NCI-H446 (cell line): ENCODE results near the gene PCDHGA10.
A peak's percentile ranks its signal among the peaks of the same experiment; 100 is the strongest.
"Not testable (repeated sequence)": the region's sequence is repeated elsewhere in the genome, so short reads cannot be mapped to it uniquely, and the experiment has no call there.

Source experiments
- DNase-seq, 2 experiments: peaks; one replicate each; lab custom pipeline; 2025; lab: John Stamatoyannopoulos, UW

The PCDHGA10 gene

DNA sequence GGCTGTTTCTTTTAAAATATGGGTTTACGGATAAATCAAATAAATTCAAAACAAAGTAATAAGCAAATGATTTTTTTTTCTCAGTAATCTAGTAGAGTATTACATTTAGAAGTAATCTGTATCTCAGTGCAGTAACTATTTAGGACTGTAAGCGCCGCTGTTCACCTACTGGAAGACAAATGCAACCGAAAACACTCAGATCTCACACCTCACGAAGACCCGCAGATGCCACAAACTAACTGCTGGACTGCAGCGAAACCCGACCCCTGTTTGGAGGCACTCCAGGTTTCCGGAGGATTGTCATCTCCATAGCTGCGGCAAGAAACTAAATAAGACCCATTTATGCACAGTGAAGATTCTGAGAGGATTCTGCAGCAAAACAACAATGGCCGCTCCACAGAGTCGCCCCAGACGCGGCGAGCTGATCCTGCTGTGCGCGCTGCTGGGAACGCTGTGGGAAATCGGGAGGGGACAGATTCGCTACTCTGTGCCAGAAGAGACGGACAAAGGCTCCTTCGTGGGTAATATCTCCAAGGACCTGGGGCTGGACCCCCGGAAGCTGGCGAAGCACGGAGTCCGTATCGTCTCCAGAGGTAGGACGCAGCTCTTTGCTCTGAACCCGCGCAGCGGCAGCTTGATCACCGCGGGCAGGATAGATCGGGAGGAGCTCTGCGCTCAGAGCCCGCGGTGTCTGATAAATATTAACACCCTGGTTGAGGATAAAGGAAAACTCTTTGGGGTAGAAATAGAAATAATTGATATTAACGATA, 20.2 kb upstream of the PCDHGA10 start, which contains the start of gene PCDHGA8:
Gene PCDHGA8, plus strand, starts transcription at position 205 of the 770 bp plus-strand sequence. Its CDS starts 181 bp downstream, at position 386.
- peak in 1 of 2 experiments; percentile 21 for DNase-seq

DNA sequence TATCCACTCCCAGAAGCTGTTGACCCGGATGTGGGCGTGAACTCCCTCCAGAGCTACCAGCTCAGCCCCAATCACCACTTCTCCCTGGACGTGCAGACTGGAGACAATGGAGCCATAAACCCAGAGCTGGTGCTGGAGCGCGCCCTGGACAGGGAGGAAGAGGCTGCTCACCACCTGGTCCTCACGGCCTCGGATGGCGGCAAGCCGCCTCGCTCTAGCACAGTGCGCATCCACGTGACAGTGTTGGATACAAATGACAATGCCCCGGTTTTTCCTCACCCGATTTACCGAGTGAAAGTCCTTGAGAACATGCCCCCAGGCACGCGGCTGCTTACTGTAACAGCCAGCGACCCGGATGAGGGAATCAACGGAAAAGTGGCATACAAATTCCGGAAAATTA, 19.5 kb upstream of the PCDHGA10 start:
- DNase-seq, result no peak

DNA sequence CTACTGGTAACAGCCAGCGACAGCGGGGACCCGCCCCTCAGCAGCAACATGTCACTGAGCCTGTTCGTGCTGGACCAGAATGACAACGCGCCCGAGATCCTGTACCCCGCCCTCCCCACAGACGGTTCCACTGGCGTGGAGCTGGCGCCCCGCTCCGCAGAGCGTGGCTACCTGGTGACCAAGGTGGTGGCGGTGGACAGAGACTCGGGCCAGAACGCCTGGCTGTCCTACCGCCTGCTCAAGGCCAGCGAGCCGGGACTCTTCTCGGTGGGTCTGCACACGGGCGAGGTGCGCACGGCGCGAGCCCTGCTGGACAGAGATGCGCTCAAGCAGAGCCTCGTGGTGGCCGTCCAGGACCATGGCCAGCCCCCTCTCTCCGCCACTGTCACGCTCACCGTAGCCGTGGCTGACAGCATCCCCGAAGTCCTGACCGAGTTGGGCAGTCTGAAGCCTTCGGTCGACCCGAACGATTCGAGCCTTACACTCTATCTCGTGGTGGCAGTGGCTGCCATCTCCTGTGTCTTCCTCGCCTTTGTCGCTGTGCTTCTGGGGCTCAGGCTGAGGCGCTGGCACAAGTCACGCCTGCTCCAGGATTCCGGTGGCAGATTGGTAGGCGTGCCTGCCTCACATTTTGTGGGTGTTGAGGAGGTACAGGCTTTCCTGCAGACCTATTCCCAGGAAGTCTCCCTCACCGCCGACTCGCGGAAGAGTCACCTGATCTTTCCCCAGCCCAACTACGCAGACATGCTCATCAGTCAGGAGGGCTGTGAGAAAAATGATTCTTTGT, 18.2 kb upstream of the PCDHGA10 start:
- not testable (repeated sequence) for DNase-seq

DNA sequence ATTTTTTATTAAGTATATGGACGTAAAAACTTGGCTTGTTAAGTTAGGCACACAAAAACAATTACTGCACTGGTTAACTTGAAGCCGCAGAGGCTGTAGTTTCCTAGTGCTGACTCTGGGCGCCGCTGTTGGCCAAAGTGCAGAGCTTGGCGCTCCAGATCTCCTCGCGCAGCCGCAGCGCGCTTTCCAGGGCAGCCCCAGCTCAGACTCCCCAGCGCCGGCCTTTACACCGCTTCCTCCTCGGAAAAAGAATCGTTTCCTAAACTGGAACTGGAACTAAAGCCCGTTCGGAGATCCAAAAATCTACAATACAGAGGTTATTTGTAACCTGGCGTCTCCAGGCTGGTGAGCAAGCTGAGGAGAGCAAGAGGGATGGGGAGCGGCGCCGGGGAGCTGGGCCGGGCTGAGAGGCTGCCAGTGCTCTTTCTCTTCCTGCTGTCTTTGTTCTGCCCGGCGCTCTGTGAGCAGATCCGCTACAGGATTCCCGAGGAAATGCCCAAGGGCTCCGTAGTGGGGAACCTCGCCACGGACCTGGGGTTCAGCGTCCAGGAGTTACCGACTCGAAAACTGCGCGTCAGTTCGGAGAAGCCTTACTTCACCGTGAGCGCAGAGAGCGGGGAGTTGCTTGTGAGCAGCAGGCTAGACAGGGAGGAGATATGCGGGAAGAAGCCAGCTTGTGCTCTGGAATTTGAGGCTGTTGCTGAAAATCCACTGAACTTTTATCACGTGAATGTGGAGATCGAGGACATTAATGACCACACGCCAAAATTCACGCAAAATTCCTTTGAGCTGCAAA, 14.8 kb upstream of the PCDHGA10 start, which contains the start of gene PCDHGB5:
Gene PCDHGB5, plus strand, starts transcription at position 192 of the 796 bp plus-strand sequence. Its CDS starts 181 bp downstream, at position 373.
- not testable (repeated sequence) for DNase-seq

DNA sequence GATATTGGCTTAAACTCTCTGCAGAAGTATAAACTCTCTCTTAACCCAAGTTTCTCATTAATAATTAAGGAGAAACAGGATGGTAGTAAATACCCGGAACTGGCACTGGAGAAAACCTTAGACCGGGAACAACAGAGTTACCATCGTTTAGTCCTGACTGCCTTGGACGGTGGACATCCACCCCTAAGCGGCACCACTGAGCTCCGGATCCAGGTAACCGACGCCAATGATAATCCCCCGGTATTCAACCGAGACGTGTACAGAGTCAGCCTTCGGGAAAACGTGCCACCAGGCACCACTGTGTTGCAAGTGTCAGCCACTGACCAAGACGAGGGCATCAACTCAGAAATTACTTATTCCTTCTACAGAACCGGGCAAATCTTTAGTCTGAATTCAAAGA, 14.2 kb upstream of the PCDHGA10 start:
- no peak for DNase-seq

DNA sequence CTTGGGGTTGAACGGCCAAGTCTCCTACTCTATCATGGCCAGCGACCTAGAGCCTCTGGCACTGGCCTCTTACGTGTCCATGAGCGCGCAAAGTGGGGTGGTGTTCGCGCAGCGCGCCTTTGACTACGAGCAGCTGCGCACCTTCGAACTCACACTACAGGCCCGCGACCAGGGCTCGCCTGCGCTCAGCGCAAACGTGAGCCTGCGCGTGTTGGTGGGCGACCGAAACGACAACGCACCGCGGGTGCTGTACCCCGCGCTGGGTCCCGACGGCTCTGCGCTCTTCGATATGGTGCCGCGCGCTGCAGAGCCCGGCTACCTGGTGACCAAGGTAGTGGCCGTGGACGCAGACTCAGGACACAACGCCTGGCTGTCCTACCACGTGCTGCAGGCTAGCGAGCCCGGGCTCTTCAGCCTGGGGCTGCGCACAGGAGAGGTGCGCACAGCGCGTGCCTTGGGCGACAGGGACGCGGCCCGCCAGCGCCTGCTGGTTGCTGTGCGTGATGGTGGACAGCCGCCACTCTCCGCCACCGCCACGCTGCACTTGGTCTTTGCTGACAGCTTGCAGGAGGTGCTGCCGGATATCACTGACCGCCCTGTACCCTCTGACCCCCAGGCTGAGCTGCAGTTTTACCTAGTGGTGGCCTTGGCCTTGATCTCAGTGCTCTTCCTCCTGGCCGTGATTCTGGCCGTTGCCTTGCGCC, 13.1 kb upstream of the PCDHGA10 start:
- DNase-seq, result no peak

DNA sequence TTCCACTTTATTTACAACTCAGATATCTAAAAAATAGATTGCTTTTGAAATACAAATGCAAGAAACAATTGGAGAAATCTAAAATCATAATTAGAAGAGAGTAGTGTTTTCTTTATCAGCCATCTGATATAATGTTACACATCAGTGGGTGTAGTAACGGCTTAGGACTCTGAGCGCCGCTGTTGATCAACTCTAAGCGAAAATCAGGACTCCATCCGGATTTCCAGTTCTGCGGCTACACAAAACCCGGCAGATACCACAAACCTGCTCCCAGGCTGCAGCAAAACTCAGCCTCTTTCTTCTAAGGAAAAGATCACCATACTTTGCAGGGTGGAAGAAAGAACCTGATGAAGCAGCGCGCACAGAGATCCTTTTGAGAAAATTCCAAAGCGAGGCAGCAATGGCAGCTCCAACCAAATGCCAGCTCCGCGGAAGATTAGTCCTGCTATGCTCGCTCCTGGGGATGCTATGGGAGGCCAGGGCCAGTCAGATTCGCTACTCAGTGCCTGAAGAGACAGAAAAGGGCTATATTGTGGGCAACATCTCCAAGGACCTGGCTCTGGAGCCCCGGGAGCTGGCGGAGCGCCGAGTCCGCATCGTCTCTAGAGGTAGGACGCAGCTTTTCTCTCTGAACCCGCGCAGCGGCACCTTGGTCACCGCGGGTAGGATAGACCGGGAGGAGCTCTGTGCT, 10.1 kb upstream of the PCDHGA10 start, which contains the start of gene PCDHGA9:
Gene PCDHGA9, plus strand, starts transcription at position 226 of the 691 bp plus-strand sequence. Its CDS starts 175 bp downstream, at position 401.
- DNase-seq, result no peak

DNA sequence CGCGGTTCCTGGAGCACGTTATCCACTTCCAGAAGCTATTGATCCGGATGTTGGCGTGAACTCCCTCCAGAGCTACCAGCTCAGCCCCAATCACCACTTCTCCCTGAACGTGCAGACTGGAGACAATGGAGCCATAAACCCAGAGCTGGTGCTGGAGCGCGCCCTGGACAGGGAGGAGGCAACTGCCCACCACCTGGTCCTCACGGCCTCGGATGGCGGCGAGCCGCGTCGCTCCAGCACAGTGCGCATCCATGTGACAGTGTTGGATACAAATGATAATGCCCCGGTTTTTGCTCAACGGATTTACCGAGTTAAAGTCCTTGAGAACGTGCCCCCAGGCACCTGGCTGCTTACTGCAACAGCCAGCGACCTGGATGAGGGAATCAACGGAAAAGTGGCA, 9.4 kb upstream of the PCDHGA10 start:
- DNase-seq, result no peak

DNA sequence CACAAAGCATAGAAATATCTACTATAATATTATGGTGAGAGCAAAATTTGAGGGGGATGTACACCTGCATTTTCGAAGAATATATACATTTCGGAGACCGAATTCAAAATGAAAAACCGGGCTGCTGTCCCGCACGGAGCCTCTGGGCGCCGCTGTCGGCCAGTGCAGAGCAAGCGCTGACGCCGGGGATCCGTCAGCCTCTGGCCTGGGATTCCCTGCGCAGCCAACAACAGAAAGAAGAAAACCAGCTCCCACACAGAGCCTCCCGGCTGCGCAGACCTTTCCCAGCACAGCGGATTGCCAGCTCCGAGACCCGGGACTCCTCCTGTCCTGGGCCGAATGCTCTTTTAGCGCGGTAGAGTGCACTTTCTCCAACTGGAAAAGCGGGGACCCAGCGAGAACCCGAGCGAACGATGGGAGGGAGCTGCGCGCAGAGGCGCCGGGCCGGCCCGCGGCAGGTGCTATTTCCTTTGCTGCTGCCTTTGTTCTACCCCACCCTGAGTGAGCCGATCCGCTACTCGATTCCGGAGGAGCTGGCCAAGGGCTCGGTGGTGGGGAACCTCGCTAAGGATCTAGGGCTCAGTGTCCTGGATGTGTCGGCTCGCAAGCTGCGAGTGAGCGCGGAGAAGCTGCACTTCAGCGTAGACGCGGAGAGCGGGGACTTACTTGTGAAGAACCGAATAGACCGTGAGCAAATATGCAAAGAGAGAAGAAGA, 4.8 kb upstream of the PCDHGA10 start, which contains the start of gene PCDHGB6:
Gene PCDHGB6, plus strand, starts transcription at position 232 of the 716 bp plus-strand sequence. Its CDS starts 182 bp downstream, at position 414.
- not testable (repeated sequence) for DNase-seq

DNA sequence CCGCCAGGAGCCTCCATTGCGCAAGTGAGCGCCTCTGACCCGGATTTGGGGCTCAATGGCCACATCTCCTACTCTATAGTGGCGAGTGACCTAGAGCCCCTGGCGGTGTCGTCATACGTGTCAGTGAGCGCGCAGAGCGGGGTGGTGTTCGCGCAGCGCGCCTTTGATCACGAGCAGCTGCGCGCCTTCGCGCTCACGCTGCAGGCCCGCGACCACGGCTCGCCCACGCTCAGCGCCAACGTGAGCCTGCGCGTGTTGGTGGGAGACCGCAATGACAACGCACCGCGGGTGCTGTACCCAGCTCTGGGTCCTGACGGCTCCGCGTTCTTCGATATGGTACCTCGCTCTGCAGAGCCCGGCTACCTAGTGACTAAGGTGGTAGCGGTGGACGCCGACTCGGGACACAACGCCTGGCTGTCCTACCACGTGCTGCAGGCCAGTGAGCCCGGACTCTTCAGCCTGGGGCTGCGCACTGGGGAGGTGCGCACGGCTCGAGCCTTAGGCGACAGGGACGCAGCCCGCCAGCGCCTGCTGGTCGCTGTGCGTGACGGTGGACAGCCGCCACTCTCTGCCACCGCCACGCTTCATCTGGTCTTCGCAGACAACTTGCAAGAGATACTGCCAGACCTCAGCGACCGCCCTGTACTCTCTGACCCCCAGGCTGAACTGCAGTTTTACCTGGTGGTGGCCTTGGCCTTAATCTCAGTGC, 3.0 kb upstream of the PCDHGA10 start:
- DNase-seq, result no peak

DNA sequence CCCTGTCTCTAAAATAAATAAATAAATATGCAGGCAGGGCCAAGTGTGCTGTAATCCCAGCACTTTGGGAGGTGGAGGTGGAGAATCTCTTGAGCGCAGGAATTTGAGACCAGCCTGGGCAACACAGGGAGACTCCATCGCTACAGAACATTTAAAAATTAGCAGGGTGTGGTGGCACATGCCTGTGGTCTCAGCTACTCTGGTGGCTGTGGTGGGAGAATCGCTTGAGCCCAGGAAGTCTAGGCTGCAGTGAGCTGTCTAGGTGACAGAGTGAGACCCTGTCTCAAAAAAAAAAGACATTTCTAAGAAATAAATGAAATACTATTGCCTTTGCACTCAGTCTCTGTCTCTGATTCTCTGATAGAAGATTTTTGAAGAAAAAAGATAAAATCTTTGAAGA, 1.2 kb upstream of the PCDHGA10 start:
- no peak for DNase-seq

DNA sequence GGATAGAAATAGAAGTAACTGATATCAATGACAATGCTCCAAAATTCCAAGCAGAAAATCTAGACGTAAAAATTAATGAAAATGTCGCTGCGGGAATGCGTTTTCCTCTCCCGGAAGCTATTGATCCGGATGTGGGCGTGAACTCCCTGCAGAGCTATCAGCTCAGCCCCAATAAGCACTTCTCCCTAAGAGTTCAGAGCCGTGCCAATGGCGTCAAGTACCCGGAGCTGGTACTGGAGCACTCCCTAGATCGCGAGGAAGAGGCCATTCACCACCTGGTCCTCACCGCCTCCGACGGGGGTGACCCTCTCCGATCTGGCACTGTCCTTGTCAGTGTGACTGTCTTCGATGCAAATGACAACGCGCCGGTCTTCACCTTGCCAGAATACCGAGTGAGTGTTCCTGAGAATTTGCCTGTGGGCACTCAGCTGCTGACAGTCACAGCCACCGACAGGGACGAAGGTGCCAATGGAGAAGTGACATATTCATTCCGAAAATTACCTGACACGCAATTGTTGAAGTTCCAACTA, 818 bp downstream of the PCDHGA10 start:
- no peak for DNase-seq

DNA sequence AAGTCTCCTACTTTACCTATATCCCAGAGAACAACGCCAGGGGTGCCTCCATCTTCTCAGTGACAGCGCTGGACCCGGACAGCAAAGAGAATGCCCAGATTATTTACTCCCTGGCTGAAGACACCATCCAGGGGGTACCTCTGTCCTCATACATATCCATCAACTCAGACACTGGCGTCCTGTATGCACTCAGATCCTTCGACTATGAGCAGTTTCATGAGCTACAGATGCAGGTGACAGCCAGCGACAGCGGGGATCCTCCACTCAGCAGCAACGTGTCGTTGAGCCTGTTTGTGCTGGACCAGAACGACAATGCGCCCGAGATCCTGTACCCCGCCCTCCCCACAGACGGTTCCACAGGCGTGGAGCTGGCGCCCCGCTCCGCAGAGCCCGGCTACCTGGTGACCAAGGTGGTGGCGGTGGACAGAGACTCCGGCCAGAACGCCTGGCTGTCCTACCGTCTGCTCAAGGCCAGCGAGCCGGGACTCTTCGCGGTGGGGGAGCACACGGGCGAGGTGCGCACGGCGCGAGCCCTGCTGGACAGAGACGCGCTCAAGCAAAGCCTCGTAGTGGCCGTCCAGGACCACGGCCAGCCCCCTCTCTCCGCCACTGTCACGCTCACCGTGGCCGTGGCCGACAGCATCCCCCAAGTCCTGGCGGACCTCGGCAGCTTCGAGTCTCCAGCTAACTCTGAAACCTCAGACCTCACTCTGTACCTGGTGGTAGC, 1.9 kb downstream of the PCDHGA10 start:
- DNase-seq, result not testable (repeated sequence)

DNA sequence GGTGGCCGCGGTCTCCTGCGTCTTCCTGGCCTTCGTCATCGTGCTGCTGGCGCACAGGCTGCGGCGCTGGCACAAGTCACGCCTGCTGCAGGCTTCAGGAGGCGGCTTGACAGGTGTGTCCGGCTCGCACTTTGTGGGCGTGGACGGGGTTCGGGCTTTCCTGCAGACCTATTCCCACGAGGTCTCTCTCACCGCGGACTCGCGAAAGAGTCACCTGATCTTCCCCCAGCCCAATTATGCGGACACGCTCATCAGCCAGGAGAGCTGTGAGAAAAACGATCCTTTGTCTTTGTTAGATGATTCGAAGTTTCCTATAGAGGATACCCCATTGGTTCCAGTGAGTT, 2.5 kb downstream of the PCDHGA10 start:
- not testable (repeated sequence) for DNase-seq

DNA sequence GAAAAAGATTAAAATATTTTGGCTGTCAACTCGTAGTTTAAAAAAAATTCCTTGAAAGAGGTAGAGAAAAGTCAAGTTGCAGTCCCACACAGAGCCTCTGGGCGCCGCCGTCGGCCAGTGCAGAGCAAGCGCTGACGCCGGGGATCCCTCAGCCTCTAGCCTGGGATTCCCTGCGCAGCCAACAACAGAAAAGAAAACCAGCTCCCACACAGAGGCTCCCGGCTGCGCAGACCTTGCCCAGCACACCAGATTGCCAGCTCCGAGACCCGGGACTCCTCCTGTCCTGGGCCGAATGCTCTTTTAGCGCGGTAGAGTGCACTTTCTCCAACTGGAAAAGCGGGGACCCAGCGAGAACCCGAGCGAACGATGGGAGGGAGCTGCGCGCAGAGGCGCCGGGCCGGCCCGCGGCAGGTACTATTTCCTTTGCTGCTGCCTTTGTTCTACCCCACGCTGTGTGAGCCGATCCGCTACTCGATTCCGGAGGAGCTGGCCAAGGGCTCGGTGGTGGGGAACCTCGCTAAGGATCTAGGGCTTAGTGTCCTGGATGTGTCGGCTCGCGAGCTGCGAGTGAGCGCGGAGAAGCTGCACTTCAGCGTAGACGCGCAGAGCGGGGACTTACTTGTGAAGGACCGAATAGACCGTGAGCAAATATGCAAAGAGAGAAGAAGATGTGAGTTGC, 4.8 kb downstream of the PCDHGA10 start, which contains the start of gene PCDHGB7:
Gene PCDHGB7, plus strand, starts transcription at position 184 of the 679 bp plus-strand sequence. Its CDS starts 183 bp downstream, at position 367.
- peak in 1 of 2 experiments; percentile 16 for DNase-seq

DNA sequence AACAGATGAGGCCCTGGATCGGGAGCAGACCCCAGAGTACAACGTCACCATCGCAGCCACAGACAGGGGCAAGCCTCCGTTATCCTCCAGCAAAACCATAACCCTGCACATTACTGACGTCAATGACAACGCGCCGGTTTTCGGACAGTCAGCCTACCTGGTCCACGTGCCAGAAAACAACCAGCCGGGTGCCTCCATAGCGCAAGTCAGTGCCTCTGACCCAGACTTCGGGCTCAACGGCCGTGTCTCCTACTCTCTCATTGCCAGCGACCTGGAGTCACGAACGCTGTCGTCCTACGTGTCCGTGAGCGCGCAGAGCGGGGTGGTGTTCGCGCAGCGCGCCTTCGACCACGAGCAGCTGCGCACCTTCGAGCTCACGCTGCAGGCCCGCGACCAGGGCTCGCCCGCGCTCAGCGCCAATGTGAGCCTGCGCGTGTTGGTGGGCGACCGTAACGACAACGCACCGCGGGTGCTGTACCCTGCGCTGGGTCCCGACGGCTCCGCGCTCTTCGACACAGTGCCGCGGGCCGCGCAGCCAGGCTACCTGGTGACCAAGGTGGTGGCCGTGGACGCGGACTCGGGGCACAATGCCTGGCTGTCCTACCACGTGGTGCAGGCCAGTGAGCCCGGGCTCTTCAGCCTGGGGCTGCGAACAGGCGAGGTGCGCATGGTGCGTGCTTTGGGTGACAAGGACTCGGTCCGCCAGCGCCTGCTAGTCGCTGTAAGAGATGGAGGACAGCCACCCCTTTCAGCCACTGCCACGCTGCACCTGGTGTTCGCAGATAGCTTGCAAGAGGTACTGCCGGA, 6.5 kb downstream of the PCDHGA10 start:
- no peak for DNase-seq
